Measurements from ENCODE around the gene UBQLN1.

The UBQLN1 gene

GRCh38 chr9:83681490-83681889 is 26.3 kb downstream of the UBQLN1 start:
- Histone ChIP-seq H3K9me3 (ENCODE audit: control insufficient read depth, low read length) (no peaks in the 10 kb centered on the region), H3K4me1 (ENCODE audit: control insufficient read depth, insufficient read depth, low read length) (peaks cover 6% of the 10 kb centered on the region), H3K9ac (ENCODE audit: low read length) (no peak overlapping the region), H3K27me3 (replicated peaks; ENCODE audit: control insufficient read depth, insufficient read depth, low read length) (no peaks in the 10 kb centered on the region), H3K36me3 (ENCODE audit: control insufficient read depth, insufficient read depth, low read length, severe bottlenecking) (peaks cover 57% of the 10 kb centered on the region), H3K4me3 (ENCODE audit: low read length) (no peak overlapping the region)
- DNase-seq (ENCODE audit: low read depth) = no peak

- Histone ChIP-seq H3K9me3 (ENCODE audit: control insufficient read depth, low read length) (no peaks in the 10 kb centered on the region), H3K36me3 (ENCODE audit: control insufficient read depth, insufficient read depth, low read length, severe bottlenecking) (peaks cover 69% of the 10 kb centered on the region)
Measured at GRCh38 chr9:83680233-83680632, 27.5 kb downstream of the UBQLN1 start.

GRCh38 chr9:83677596-83677995 is 30.2 kb downstream of the UBQLN1 start:
- Histone ChIP-seq H3K9me3 (ENCODE audit: control insufficient read depth, low read length) (no peaks in the 10 kb centered on the region), H3K27me3 (replicated peaks; ENCODE audit: control insufficient read depth, insufficient read depth, low read length) (no peaks in the 10 kb centered on the region), H3K36me3 (ENCODE audit: control insufficient read depth, insufficient read depth, low read length, severe bottlenecking) (peaks cover 89% of the 10 kb centered on the region), H3K4me3 (ENCODE audit: low read length) (no peak overlapping the region), H3K9ac (ENCODE audit: low read length) (no peak overlapping the region), H3K4me1 (ENCODE audit: control insufficient read depth, insufficient read depth, low read length) (peaks cover 6% of the 10 kb centered on the region)
- DNase-seq (ENCODE audit: low read depth) = no peak

More at GRCh38 chr9:83680233-83680632, 27.5 kb downstream of the UBQLN1 start:
- no peak for DNase-seq (ENCODE audit: low read depth)
- peaks cover 6% of the 10 kb centered on the region for H3K4me1 ChIP-seq (ENCODE audit: control insufficient read depth, insufficient read depth, low read length)
- H3K4me3 ChIP-seq (ENCODE audit: low read length) = no peak overlapping the region
- no peak overlapping the region for H3K9ac ChIP-seq (ENCODE audit: low read length)
- H3K27me3 ChIP-seq (replicated peaks; ENCODE audit: control insufficient read depth, insufficient read depth, low read length) = no peaks in the 10 kb centered on the region

GRCh38 chr9:83675466-83675865 is 32.3 kb downstream of the UBQLN1 start:
- no peak overlapping the region for H3K4me3 ChIP-seq (ENCODE audit: low read length)
- no peaks in the 10 kb centered on the region for H3K27me3 ChIP-seq (replicated peaks; ENCODE audit: control insufficient read depth, insufficient read depth, low read length)
- peaks cover 6% of the 10 kb centered on the region for H3K4me1 ChIP-seq (ENCODE audit: control insufficient read depth, insufficient read depth, low read length)
- DNase-seq (ENCODE audit: low read depth) = no peak
- no peak overlapping the region for H3K9ac ChIP-seq (ENCODE audit: low read length)
- H3K36me3 ChIP-seq (ENCODE audit: control insufficient read depth, insufficient read depth, low read length, severe bottlenecking) = peaks cover 92% of the 10 kb centered on the region
- H3K9me3 ChIP-seq (ENCODE audit: control insufficient read depth, low read length) = no peaks in the 10 kb centered on the region

GRCh38 chr9:83671451-83671850 is 36.3 kb downstream of the UBQLN1 start:
- no peak overlapping the region for H3K9ac ChIP-seq (ENCODE audit: low read length)
- H3K4me3 ChIP-seq (ENCODE audit: low read length) = no peak overlapping the region
- H3K27me3 ChIP-seq (replicated peaks; ENCODE audit: control insufficient read depth, insufficient read depth, low read length) = no peaks in the 10 kb centered on the region
- H3K36me3 ChIP-seq (ENCODE audit: control insufficient read depth, insufficient read depth, low read length, severe bottlenecking) = peaks cover 87% of the 10 kb centered on the region
- no peaks in the 10 kb centered on the region for H3K4me1 ChIP-seq (ENCODE audit: control insufficient read depth, insufficient read depth, low read length)
- DNase-seq (ENCODE audit: low read depth) = no peak
- H3K9me3 ChIP-seq (ENCODE audit: control insufficient read depth, low read length) = no peaks in the 10 kb centered on the region

- no peak for DNase-seq (ENCODE audit: low read depth)
- no peaks in the 10 kb centered on the region for H3K9me3 ChIP-seq (ENCODE audit: control insufficient read depth, low read length)
- peaks cover 86% of the 10 kb centered on the region for H3K36me3 ChIP-seq (ENCODE audit: control insufficient read depth, insufficient read depth, low read length, severe bottlenecking)
Measured at GRCh38 chr9:83670381-83670780, 37.4 kb downstream of the UBQLN1 start.

GRCh38 chr9:83669067-83669466 is 38.7 kb downstream of the UBQLN1 start:
- H3K36me3 ChIP-seq (ENCODE audit: control insufficient read depth, insufficient read depth, low read length, severe bottlenecking) = peaks cover 86% of the 10 kb centered on the region
- DNase-seq (ENCODE audit: low read depth) = peak; percentile 7
- H3K27me3 ChIP-seq (replicated peaks; ENCODE audit: control insufficient read depth, insufficient read depth, low read length) = no peaks in the 10 kb centered on the region
- no peaks in the 10 kb centered on the region for H3K4me1 ChIP-seq (ENCODE audit: control insufficient read depth, insufficient read depth, low read length)
- H3K4me3 ChIP-seq (ENCODE audit: low read length) = no peak overlapping the region
- H3K9me3 ChIP-seq (ENCODE audit: control insufficient read depth, low read length) = no peaks in the 10 kb centered on the region
- no peak overlapping the region for H3K9ac ChIP-seq (ENCODE audit: low read length)

More at GRCh38 chr9:83670381-83670780, 37.4 kb downstream of the UBQLN1 start:
- no peaks in the 10 kb centered on the region for H3K27me3 ChIP-seq (replicated peaks; ENCODE audit: control insufficient read depth, insufficient read depth, low read length)
- H3K4me1 ChIP-seq (ENCODE audit: control insufficient read depth, insufficient read depth, low read length) = no peaks in the 10 kb centered on the region
- no peak overlapping the region for H3K9ac ChIP-seq (ENCODE audit: low read length)
- no peak overlapping the region for H3K4me3 ChIP-seq (ENCODE audit: low read length)

- Histone ChIP-seq H3K4me1 (ENCODE audit: control insufficient read depth, insufficient read depth, low read length) (no peaks in the 10 kb centered on the region), H3K9me3 (ENCODE audit: control insufficient read depth, low read length) (no peaks in the 10 kb centered on the region), H3K4me3 (ENCODE audit: low read length) (no peak overlapping the region), H3K9ac (ENCODE audit: low read length) (no peak overlapping the region), H3K27me3 (replicated peaks; ENCODE audit: control insufficient read depth, insufficient read depth, low read length) (no peaks in the 10 kb centered on the region), H3K36me3 (ENCODE audit: control insufficient read depth, insufficient read depth, low read length, severe bottlenecking) (peaks cover 88% of the 10 kb centered on the region)
- DNase-seq (ENCODE audit: low read depth) = no peak
Measured at GRCh38 chr9:83665580-83666200, 42.1 kb downstream of the UBQLN1 start.

- peaks cover 5% of the 10 kb centered on the region for H3K4me1 ChIP-seq (ENCODE audit: control insufficient read depth, insufficient read depth, low read length)
- DNase-seq (ENCODE audit: low read depth) = no peak
- H3K36me3 ChIP-seq (ENCODE audit: control insufficient read depth, insufficient read depth, low read length, severe bottlenecking) = peaks cover 88% of the 10 kb centered on the region
Measured at GRCh38 chr9:83662933-83663332, 44.8 kb downstream of the UBQLN1 start.

GRCh38 chr9:83656952-83657351 is 50.8 kb downstream of the UBQLN1 start:
- H3K9me3 ChIP-seq (ENCODE audit: control insufficient read depth, low read length) = no peaks in the 10 kb centered on the region
- H3K4me3 ChIP-seq (ENCODE audit: low read length) = no peak overlapping the region
- H3K27me3 ChIP-seq (replicated peaks; ENCODE audit: control insufficient read depth, insufficient read depth, low read length) = no peaks in the 10 kb centered on the region
- peaks cover 5% of the 10 kb centered on the region for H3K4me1 ChIP-seq (ENCODE audit: control insufficient read depth, insufficient read depth, low read length)
- no peak overlapping the region for H3K9ac ChIP-seq (ENCODE audit: low read length)
- DNase-seq (ENCODE audit: low read depth) = no peak
- H3K36me3 ChIP-seq (ENCODE audit: control insufficient read depth, insufficient read depth, low read length, severe bottlenecking) = peaks cover 96% of the 10 kb centered on the region

More at GRCh38 chr9:83662933-83663332, 44.8 kb downstream of the UBQLN1 start:
- Histone ChIP-seq H3K4me3 (ENCODE audit: low read length) (no peak overlapping the region), H3K27me3 (replicated peaks; ENCODE audit: control insufficient read depth, insufficient read depth, low read length) (no peaks in the 10 kb centered on the region), H3K9me3 (ENCODE audit: control insufficient read depth, low read length) (no peaks in the 10 kb centered on the region), H3K9ac (ENCODE audit: low read length) (no peak overlapping the region)

- Histone ChIP-seq H3K27me3 (replicated peaks; ENCODE audit: control insufficient read depth, insufficient read depth, low read length) (no peaks in the 10 kb centered on the region), H3K36me3 (ENCODE audit: control insufficient read depth, insufficient read depth, low read length, severe bottlenecking) (peaks cover 96% of the 10 kb centered on the region), H3K9me3 (ENCODE audit: control insufficient read depth, low read length) (no peaks in the 10 kb centered on the region), H3K4me3 (ENCODE audit: low read length) (no peak overlapping the region), H3K9ac (ENCODE audit: low read length) (no peak overlapping the region), H3K4me1 (ENCODE audit: control insufficient read depth, insufficient read depth, low read length) (peaks cover 5% of the 10 kb centered on the region)
- no peak for DNase-seq (ENCODE audit: low read depth)
Measured at GRCh38 chr9:83656032-83656680, 51.6 kb downstream of the UBQLN1 start.
